ENCODE data around the gene ADGRG6. TPM values are rescaled to one million over a fixed set of nuclear protein-coding genes. Genes with fewer than 3 reads are reported as not detected.
"Not testable (repeated sequence)": the region's sequence is repeated elsewhere in the genome, so short reads cannot be mapped to it uniquely, and the experiment has no call there.

Gene ADGRG6
- total RNA-seq, 1 experiment from 2014 or later: 2.5 TPM

DNA sequence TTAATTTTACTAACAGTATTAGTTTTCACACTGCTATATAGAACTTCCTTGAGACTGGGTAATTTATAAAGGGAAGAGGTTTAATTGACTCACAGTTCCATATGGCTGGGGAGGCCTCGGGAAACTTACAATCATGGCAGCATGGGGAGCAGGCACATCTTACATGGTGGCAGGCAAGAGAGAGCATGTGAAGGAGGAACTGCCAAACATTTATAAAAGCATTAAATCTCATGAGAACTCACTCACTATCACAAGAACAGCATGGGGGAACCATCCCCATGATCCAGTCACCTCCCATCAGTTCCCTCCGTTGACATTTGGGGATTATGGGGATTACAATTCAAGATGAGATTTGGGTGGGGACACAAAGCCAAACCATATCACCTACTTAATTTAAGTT, 126.7 kb downstream of the ADGRG6 start:
- H3T11ph ChIP-seq (ENCODE audit: low read length); H3K14ac ChIP-seq (ENCODE audit: insufficient read depth, low read length); H3K27me3 ChIP-seq (ENCODE audit: insufficient read depth, low read length); H3K27ac ChIP-seq (ENCODE audit: insufficient read length, low read depth, low read length); H2AK5ac ChIP-seq (ENCODE audit: insufficient read length, low read length); H4K91ac ChIP-seq (ENCODE audit: insufficient read length, low read depth, low read length); H3K4me3 Mint-ChIP-seq; H3K23me2 ChIP-seq (ENCODE audit: insufficient read length, low read depth, low read length, poor library complexity, severe bottlenecking); H3K4me2 ChIP-seq (ENCODE audit: insufficient read depth, insufficient read length, low read length); H4K8ac ChIP-seq (replicated peaks; ENCODE audit: insufficient read length, low read depth, low read length); H3K56ac ChIP-seq (ENCODE audit: insufficient read length, low read depth, low read length); H4K20me1 ChIP-seq (ENCODE audit: control insufficient read depth, insufficient read depth, insufficient read length); H3K27ac Mint-ChIP-seq; H3K4ac ChIP-seq (ENCODE audit: low read depth, low read length); H2BK120ac ChIP-seq (ENCODE audit: low read depth, low read length, poor library complexity, severe bottlenecking); H2BK20ac ChIP-seq (ENCODE audit: low read depth, low read length, poor library complexity, severe bottlenecking); H3K9ac ChIP-seq (ENCODE audit: extremely low read depth, insufficient read length, low read length); H3K4me1 Mint-ChIP-seq; H2AFZ ChIP-seq (ENCODE audit: low read length); H3K18ac ChIP-seq (ENCODE audit: insufficient read length, low read depth, low read length); DNase-seq; H3K79me2 ChIP-seq (ENCODE audit: insufficient read depth, low read length); H2BK15ac ChIP-seq (ENCODE audit: low read depth, low read length); H3K23ac ChIP-seq (ENCODE audit: insufficient read length, low read depth, low read length); H2BK12ac ChIP-seq (ENCODE audit: insufficient read length, low read depth, low read length); H3K4me1 ChIP-seq (ENCODE audit: insufficient read depth, low read length); H2BK5ac ChIP-seq (ENCODE audit: insufficient read length, low read length); H3K27me3 Mint-ChIP-seq (ENCODE audit: low read depth); H3K9me3 ChIP-seq (ENCODE audit: control insufficient read depth, low read depth, low read length); H4K5ac ChIP-seq (ENCODE audit: insufficient read length, low read depth, low read length); H3K79me1 ChIP-seq (ENCODE audit: insufficient read depth, low read depth, low read length, poor library complexity, severe bottlenecking): not testable (repeated sequence)
- H3K9me3 Mint-ChIP-seq: peaks cover 11 to 16% of the 10 kb centered on the region in 2 experiments
- no CpG with 5 or more reads among the region's 2 CpGs for WGBS (ENCODE audit: extremely low coverage, insufficient read length, low lambda C conversion rate)
- peaks cover 6 to 13% (median 11%) of the 10 kb centered on the region in 3 experiments; a peak in 6 of 7 replicates for H3K36me3 Mint-ChIP-seq (ENCODE audit: insufficient read depth in 1 of 3, low read depth in 3 of 3)
